K562 (cell line): ENCODE measurements around the gene MPPED1. TPM values are rescaled to one million over a fixed set of nuclear protein-coding genes. Genes with fewer than 3 reads are reported as not detected.

Experiments used
- CBFA2T2 ChIP-seq: fragments of 450-650 bp; conservative IDR thresholded peaks from 2 replicates; pipeline ENCODE4 v1.6.1; 2017; ENCODE audit warnings: mild to moderate bottlenecking
- CHD7 ChIP-seq: fragments of 200-600 bp; sonication (generic); IDR thresholded peaks from one replicate; pipeline ENCODE4 v1.6.1; 2012; ENCODE audit warnings: mild to moderate bottlenecking, low read depth, low read length, inconsistent platforms
- FOXA3 ChIP-seq, 2 experiments: fragments of 450-650 bp in 1 of 2; sonication (generic) in 1 of 2; formaldehyde crosslinking; IDR thresholded peaks in 1 of 2; conservative IDR thresholded peaks in 1 of 2; 2 replicates each; pipeline versions ENCODE4 v1.4.0 to v1.8.0; 2020 to 2022; ENCODE audit warnings: mild to moderate bottlenecking in 2 of 2, missing genetic modification reagents in 1 of 2
- NCOA4 ChIP-seq: fragments of 450-650 bp; IDR thresholded peaks from 2 replicates; pipeline ENCODE4 v1.6.1; 2018; ENCODE audit warnings: mild to moderate bottlenecking; ENCODE audit not compliant: partially characterized antibody
- SIN3A ChIP-seq, 2 experiments: fragments of 150-350 bp in 1 of 2; IDR thresholded peaks; 2 replicates each; pipeline ENCODE4 v1.6.1; 2011 to 2016; ENCODE audit warnings: borderline replicate concordance in 2 of 2, low read depth in 2 of 2, low read length in 2 of 2, mild to moderate bottlenecking in 2 of 2, moderate library complexity in 2 of 2; ENCODE audit not compliant: control insufficient read depth in 1 of 2
- polyA plus RNA-seq, 8 experiments: library from polyadenylated mRNA; depleted of rRNA in 4 of 8; stranded (reverse) in 5 of 8; unstranded in 3 of 8; fragments of >200 nt; fragmentation: Nextera tagmentation in 2 of 8; fragmentation: Illumina TruSeq in 1 of 8; extraction: Ambion mirVana in 2 of 8; extraction: Trizol in 1 of 8; gene quantifications; 2 replicates each; pipeline versions ENCODE4 v1.2.1 to v1.2.3, GENCODE V29; 2011 to 2014; ENCODE audit warnings: inconsistent platforms in 1 of 8, missing spikeins in 1 of 8
- total RNA-seq, 7 experiments: library from RNA; depleted of rRNA in 6 of 7; stranded (reverse); fragments of >200 nt in 6 of 7; fragmentation: Illumina TruSeq in 2 of 7; extraction: Trizol in 2 of 7; gene quantifications; 2 replicates each; pipeline versions ENCODE4 v1.2.1 to v1.2.3, GENCODE V29; 2011 to 2021; ENCODE audit warnings: low replicate concordance in 1 of 7

The MPPED1 gene
- total and polyA plus RNA-seq, 9 of the 15 experiments (the other 6 are each of a cell fraction or from before 2014, with no cell fraction given), result not detected

DNA sequence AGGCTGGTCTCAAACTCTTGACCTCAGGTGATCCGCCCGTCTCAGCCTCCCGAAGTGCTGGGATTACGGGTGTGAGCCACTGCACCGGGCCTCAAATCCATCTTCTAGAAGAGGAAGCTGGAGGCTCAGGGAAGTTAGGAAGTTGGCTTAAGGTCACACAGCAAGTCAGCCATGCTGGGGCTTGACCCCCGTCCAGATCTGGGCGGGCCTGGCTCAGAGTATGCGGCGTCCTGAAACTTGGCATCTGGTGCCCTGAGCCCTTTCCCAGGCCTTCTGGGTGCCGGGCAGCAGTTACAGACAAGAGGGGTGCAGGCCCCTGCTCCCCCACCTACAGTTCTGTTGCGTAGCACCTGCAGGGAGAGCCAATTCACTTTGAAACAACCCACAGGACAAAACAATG is 11.2 kb downstream of the MPPED1 start (continued):
- TF ChIP-seq CHD7 (no peak), NCOA4 (no peak), FOXA3 (CRISPR knock-in tag; conservative IDR thresholded peaks at IDR 0.05 in 1 of 2, IDR thresholded peaks at IDR 0.05 in 1 of 2) (no peak), CBFA2T2 (no peak), SIN3A (IDR thresholded peaks at IDR 0.05; ENCODE audit: borderline replicate concordance in 2 of 2, control insufficient read depth in 1 of 2, low read depth in 2 of 2, low read length in 2 of 2) (no peak)
